GM12878 (cell line): ENCODE data around the gene PRKCE.
A peak's percentile ranks its signal among the peaks of the same experiment; 100 is the strongest.

Experiments
- BACH1 ChIP-seq: fragments of 450-650 bp; IDR thresholded peaks from 2 replicates; pipeline ENCODE4 v1.6.1; 2017; ENCODE audit warnings: mild to moderate bottlenecking, borderline replicate concordance
- CBFB ChIP-seq: IDR thresholded peaks from 2 replicates; pipeline ENCODE4 v1.6.1; 2016; ENCODE audit warnings: antibody characterized with exemption, low read depth
- CBX3 ChIP-seq: fragments of 200-600 bp; sonication (generic); IDR thresholded peaks from 2 replicates; pipeline ENCODE4 v1.6.1; 2016; ENCODE audit warnings: low read depth, borderline replicate concordance
- CBX5 ChIP-seq: sonication (generic); IDR thresholded peaks from 2 replicates; pipeline ENCODE4 v1.6.1; 2016; ENCODE audit warnings: low read depth, moderate library complexity, mild to moderate bottlenecking, inconsistent platforms
- FOXK2 ChIP-seq: fragments of 450-650 bp; IDR thresholded peaks from 2 replicates; pipeline ENCODE4 v1.6.1; 2017; ENCODE audit warnings: mild to moderate bottlenecking, moderate library complexity
- MYC ChIP-seq: IDR thresholded peaks from 2 replicates; pipeline ENCODE4 v1.6.1; 2011; ENCODE audit warnings: mild to moderate bottlenecking, low read length, moderate library complexity, inconsistent platforms; ENCODE audit not compliant: insufficient read depth, insufficient replicate concordance, insufficient read length, severe bottlenecking
- PBX3 ChIP-seq: IDR thresholded peaks from 2 replicates; pipeline ENCODE4 v1.6.1; 2011; ENCODE audit warnings: mild to moderate bottlenecking, low read depth, low read length, moderate library complexity; ENCODE audit not compliant: insufficient replicate concordance
- POLR2A ChIP-seq: IDR thresholded peaks from 2 replicates; pipeline ENCODE4 v1.6.1; 2011; ENCODE audit warnings: low read depth, mild to moderate bottlenecking, low read length
- RBBP5 ChIP-seq: fragments of 200-600 bp; sonication (generic); conservative IDR thresholded peaks from 2 replicates; pipeline ENCODE4 v1.6.1; 2016
- REST ChIP-seq: IDR thresholded peaks from 2 replicates; pipeline ENCODE4 v1.6.1; 2012; ENCODE audit warnings: mild to moderate bottlenecking, low read depth, low read length
- SIX5 ChIP-seq: IDR thresholded peaks from 2 replicates; pipeline ENCODE4 v1.6.1; 2011; ENCODE audit warnings: mild to moderate bottlenecking, low read depth, low read length, moderate library complexity; ENCODE audit not compliant: severe bottlenecking
- ZBED1 ChIP-seq: IDR thresholded peaks from 2 replicates; pipeline ENCODE4 v1.6.1; 2016; ENCODE audit warnings: borderline replicate concordance

DNA sequence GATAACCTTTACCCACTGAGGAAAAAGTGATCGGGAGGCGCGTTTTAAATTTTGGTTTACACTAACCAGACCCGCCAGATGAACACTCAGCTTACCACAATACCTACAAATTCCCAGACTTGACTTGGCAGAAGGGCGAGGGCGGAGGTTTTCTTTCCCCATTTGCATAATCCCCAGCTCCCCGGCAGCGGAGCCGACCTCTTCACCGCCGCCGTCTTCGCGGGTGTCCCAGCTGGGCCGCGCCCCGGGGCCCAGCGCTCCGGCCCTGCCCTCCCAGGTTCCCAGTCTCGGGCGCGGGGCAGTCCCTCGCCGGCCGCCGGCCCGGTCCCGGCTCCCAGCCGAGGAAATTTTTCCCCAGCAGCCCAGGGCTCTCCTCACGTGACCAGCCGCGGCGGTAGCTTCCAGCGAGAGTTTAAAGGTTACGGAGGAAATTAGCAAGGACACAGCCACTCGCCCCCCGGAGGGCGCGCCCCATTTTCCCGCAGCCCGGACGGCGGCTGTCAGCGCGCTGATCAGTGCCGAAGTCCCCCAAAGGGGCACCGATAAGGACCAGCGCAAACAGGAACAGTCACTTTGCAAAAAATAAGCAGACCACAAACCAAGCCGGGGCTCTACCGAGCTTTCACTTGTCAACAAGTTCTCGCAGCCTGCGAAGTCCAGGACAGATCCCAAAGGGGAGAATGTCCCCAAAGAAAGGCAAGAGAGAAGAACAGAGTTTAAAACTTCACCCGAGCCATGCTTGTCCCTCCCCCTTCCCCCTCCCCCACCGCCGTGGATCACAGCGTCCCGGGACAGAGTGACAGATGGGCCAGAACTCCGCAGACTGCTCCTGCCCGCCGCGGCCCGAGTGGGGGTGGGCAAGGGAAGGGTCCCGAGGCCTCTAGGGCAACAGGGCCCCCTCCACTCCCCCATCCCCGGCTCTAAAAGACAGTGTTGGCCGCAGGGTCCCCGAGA is 1.3 kb upstream of the PRKCE start:
- no peak for TF ChIP-seq CBX5
- TF ChIP-seq SIX5: no peak
- TF ChIP-seq FOXK2: no peak
- no peak for TF ChIP-seq CBX3
- TF ChIP-seq POLR2A: peak; percentile 23; the same call in 1 of the 2 replicates
- TF ChIP-seq CBFB: no peak
- peak; percentile 32; the same call in 1 of the 2 replicates for TF ChIP-seq BACH1
- TF ChIP-seq ZBED1: no peak
- no peak for TF ChIP-seq MYC
- no peak for TF ChIP-seq PBX3
- TF ChIP-seq REST: no peak
- TF ChIP-seq RBBP5: no peak
